Measurements from ENCODE around the gene KLHL5.

GRCh38 chr4:39043861-39044363 lies 18.1 kb upstream of the KLHL5 start:
- TF ChIP-seq YY1 (IDR thresholded peaks at IDR 0.05; ENCODE audit: insufficient read depth, insufficient read length) = no peak
- TF ChIP-seq SUZ12 (IDR thresholded peaks at IDR 0.05; ENCODE audit: extremely low read depth, insufficient read depth, insufficient read length) = no peak
- no peak for TF ChIP-seq ZNF274 (IDR thresholded peaks at IDR 0.05; ENCODE audit: low read depth, low read length)

All from NT2/D1 (cell line).